ENCODE results near the gene CCNL2. TPM values are rescaled to one million over a fixed set of nuclear protein-coding genes. Genes with fewer than 3 reads are reported as not detected.
"Not testable (repeated sequence)": the region's sequence is repeated elsewhere in the genome, so short reads cannot be mapped to it uniquely, and the experiment has no call there.

CCNL2 gene
- total RNA-seq, 4 donors from 2014 or later: 311 to 362 (median 339) TPM

- WGBS, 2 donors: 20 to 37% methylated on average over 14 to 21 of the region's 26 CpGs
- Histone ChIP-seq H3K4me1 (peaks cover 0 to 45% (median 26%) of the 10 kb centered on the region in 4 donors), H3K9me3 (no peaks in the 10 kb centered on the region), H3K27me3 (no peaks in the 10 kb centered on the region), H3K27ac (peak overlapping the region in 3 of 4 donors; percentile 23 to 78 (median 42)), H3K36me3 (peaks cover 0 to 18% (median 7%) of the 10 kb centered on the region in 3 donors), H3K4me3 (no peak overlapping the region)
- TF ChIP-seq POLR2A (IDR thresholded peaks at IDR 0.05) (no peak), CTCF (IDR thresholded peaks at IDR 0.05) (peak; percentile 90 to 99 (median 95))
- DNase-seq (ENCODE audit: low spot score in 2 of 2): peak in 1 of 2 donors; percentile 71
Observed at GRCh38 chr1:1371746-1372711, 27.1 kb downstream of the CCNL2 start.

GRCh38 chr1:1371364-1371745 lies 27.8 kb downstream of the CCNL2 start:
- DNase-seq (ENCODE audit: low spot score in 2 of 2): no peak
- Histone ChIP-seq H3K9me3 (no peaks in the 10 kb centered on the region), H3K27me3 (no peaks in the 10 kb centered on the region), H3K4me1 (peaks cover 0 to 45% (median 26%) of the 10 kb centered on the region in 4 donors), H3K36me3 (peaks cover 0 to 18% (median 7%) of the 10 kb centered on the region in 3 donors), H3K27ac (peak overlapping the region in 2 of 4 donors; percentile 23 to 78), H3K4me3 (no peak overlapping the region)
- TF ChIP-seq EP300 (IDR thresholded peaks at IDR 0.05): no peak
- no peak for TF ChIP-seq CTCF (IDR thresholded peaks at IDR 0.05)
- no peak for TF ChIP-seq POLR2A (IDR thresholded peaks at IDR 0.05)
- 35 to 46% methylated on average over 10 to 12 of the region's 12 CpGs for WGBS, 2 donors

GRCh38 chr1:1370771-1371300 lies 28.3 kb downstream of the CCNL2 start:
- DNase-seq (ENCODE audit: low spot score in 2 of 2): no peak
- H3K4me1 ChIP-seq: peaks cover 0 to 40% (median 23%) of the 10 kb centered on the region in 4 donors
- H3K27ac ChIP-seq: peak overlapping the region in 1 of 4 donors; percentile 58
- TF ChIP-seq EP300 (IDR thresholded peaks at IDR 0.05): no peak
- no peak for TF ChIP-seq CTCF (IDR thresholded peaks at IDR 0.05)
- no peak for TF ChIP-seq POLR2A (IDR thresholded peaks at IDR 0.05)
- 80 to 83% methylated on average over 10 to 13 of the region's 16 CpGs for whole genome bisulfite sequencing, 2 donors
- H3K36me3 ChIP-seq: peaks cover 0 to 18% (median 7%) of the 10 kb centered on the region in 3 donors
- H3K4me3 ChIP-seq: no peak overlapping the region
- no peaks in the 10 kb centered on the region for H3K9me3 ChIP-seq
- H3K27me3 ChIP-seq: no peaks in the 10 kb centered on the region

GRCh38 chr1:1370094-1370493 lies 29.0 kb downstream of the CCNL2 start:
- not testable (repeated sequence) for H3K4me3 ChIP-seq; H3K27ac ChIP-seq; H3K9me3 ChIP-seq; H3K27me3 ChIP-seq; DNase-seq (ENCODE audit: low spot score in 2 of 2)
- 91 to 92% methylated on average over 14 of the region's 14 CpGs for WGBS, 2 donors
- peaks cover 0 to 38% (median 21%) of the 10 kb centered on the region in 4 donors for H3K4me1 ChIP-seq
- peaks cover 0 to 18% (median 7%) of the 10 kb centered on the region in 3 donors for H3K36me3 ChIP-seq

- Histone ChIP-seq H3K27me3 (no peaks in the 10 kb centered on the region), H3K4me3 (no peak overlapping the region), H3K9me3 (no peaks in the 10 kb centered on the region), H3K36me3 (peaks cover 0 to 2% (median 0%) of the 10 kb centered on the region in 3 donors), H3K27ac (no peak overlapping the region), H3K4me1 (peaks cover 0 to 18% (median 7%) of the 10 kb centered on the region in 4 donors)
- DNase-seq (ENCODE audit: low spot score in 2 of 2): no peak
- no peak for TF ChIP-seq POLR2A (IDR thresholded peaks at IDR 0.05)
- TF ChIP-seq CTCF (IDR thresholded peaks at IDR 0.05): no peak
- WGBS, 2 donors: 93 to 94% methylated on average over 5 of the region's 5 CpGs
Observed at GRCh38 chr1:1367315-1367714, 31.8 kb downstream of the CCNL2 start.
